ENCODE results near the gene CAMP.

CAMP gene

DNA sequence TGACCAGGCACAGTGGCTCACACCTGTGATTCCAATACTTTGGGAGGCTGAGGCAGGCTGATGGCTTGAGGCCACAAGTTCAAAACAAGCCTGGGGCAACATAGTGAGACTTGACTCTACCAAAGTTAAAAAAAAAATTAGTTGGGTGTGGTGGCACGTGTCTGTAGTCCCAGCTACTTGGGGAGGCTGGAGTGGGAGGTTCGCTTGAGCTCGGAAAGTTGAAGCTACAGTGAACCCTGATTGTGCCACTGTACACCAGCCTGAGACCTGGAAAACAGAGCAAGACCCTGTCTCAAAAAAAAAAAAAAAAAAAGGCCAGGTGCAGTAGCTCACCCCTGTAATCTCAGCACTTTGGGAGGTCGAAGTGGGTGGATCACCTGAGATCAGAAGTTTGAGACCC is 38.2 kb upstream of the CAMP start:
- H3K27me3 ChIP-seq, result no peaks in the 10 kb centered on the region
- H3K4me1 ChIP-seq, result peaks cover 0 to 12% (median 7%) of the 10 kb centered on the region in 4 donors
- DNase-seq, result no peak
- H3K9me3 ChIP-seq, result no peaks in the 10 kb centered on the region
- H3K36me3 ChIP-seq, result peaks cover 0 to 30% (median 0%) of the 10 kb centered on the region in 3 donors
- TF ChIP-seq, protein P1, sequence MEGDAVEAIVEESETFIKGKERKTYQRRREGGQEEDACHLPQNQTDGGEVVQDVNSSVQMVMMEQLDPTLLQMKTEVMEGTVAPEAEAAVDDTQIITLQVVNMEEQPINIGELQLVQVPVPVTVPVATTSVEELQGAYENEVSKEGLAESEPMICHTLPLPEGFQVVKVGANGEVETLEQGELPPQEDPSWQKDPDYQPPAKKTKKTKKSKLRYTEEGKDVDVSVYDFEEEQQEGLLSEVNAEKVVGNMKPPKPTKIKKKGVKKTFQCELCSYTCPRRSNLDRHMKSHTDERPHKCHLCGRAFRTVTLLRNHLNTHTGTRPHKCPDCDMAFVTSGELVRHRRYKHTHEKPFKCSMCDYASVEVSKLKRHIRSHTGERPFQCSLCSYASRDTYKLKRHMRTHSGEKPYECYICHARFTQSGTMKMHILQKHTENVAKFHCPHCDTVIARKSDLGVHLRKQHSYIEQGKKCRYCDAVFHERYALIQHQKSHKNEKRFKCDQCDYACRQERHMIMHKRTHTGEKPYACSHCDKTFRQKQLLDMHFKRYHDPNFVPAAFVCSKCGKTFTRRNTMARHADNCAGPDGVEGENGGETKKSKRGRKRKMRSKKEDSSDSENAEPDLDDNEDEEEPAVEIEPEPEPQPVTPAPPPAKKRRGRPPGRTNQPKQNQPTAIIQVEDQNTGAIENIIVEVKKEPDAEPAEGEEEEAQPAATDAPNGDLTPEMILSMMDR (IDR thresholded peaks at IDR 0.05), result no peak
- H3K4me3 ChIP-seq, result no peak overlapping the region
- no peak overlapping the region for H3K27ac ChIP-seq
- intact Hi-C loops (cut with DNase I; ENCODE audit: low total_unique reads), result no loop called here

DNA sequence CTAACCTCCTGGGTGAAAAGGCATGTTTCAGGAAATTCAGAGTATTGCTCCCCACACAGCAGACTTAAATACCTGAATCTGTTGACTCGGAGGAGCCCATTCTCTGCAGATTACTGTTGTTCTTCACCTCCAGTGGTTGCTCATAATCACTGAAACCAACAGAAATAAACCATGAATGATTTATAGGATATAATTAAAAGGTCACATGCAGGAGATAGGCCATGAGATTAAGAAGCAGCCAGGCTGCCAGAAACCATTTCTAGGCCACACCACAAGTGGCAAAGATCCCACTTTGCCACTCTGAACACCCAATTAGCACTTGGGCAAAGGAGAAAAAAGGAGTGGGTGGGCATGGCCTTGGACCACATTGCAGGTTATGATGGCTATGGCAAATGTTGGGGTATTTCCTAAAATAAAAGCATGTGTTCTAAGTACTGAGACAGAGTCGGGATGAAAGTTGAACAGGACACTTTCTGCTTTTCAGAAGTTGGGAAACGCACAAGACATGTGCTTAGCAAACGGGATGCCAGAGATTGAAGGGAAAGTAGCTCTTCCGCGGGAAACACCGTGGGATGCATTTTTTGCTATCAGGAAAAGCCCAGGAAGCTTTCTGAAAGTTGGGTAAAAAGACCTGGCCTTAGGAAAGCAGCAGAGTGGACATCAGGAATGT is 36.5 kb upstream of the CAMP start:
- TF ChIP-seq, protein P1 (IDR thresholded peaks at IDR 0.05), result no peak
- H3K27me3 ChIP-seq, result no peaks in the 10 kb centered on the region
- no peaks in the 10 kb centered on the region for H3K9me3 ChIP-seq
- H3K4me1 ChIP-seq, result peaks cover 0 to 12% (median 7%) of the 10 kb centered on the region in 4 donors
- peak overlapping the region; percentile 58 to 71 for H3K4me3 ChIP-seq
- DNase-seq, result no peak
- peaks cover 0 to 25% (median 0%) of the 10 kb centered on the region in 3 donors for H3K36me3 ChIP-seq
- no peak overlapping the region for H3K27ac ChIP-seq
- intact Hi-C loops (cut with DNase I; ENCODE audit: low total_unique reads), result no loop called here

DNA sequence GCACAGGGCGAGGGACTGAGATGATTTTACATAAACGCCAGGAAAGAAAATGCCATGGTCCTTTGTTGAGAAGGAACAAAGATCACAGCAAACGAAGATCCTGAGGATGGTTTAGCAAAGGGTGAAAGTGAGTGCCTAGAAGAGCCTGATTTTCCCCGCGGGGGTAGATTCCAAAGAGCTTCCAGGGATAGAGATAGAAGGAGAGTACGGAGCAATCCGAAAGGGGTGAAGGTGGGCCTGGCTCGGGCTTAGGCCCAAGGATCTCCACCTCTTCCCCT is 36.1 kb upstream of the CAMP start:
- Histone ChIP-seq H3K27ac (peak overlapping the region in 1 of 2 donors; percentile 21), H3K4me3 (peak overlapping the region; percentile 58 to 71), H3K4me1 (peaks cover 0 to 12% (median 7%) of the 10 kb centered on the region in 4 donors), H3K36me3 (peaks cover 0 to 21% (median 0%) of the 10 kb centered on the region in 3 donors), H3K27me3 (no peaks in the 10 kb centered on the region), H3K9me3 (no peaks in the 10 kb centered on the region)
- intact Hi-C loops (cut with DNase I; ENCODE audit: low total_unique reads), result no loop called here
- no peak for DNase-seq
- TF ChIP-seq, protein P1 (IDR thresholded peaks at IDR 0.05), result no peak

DNA sequence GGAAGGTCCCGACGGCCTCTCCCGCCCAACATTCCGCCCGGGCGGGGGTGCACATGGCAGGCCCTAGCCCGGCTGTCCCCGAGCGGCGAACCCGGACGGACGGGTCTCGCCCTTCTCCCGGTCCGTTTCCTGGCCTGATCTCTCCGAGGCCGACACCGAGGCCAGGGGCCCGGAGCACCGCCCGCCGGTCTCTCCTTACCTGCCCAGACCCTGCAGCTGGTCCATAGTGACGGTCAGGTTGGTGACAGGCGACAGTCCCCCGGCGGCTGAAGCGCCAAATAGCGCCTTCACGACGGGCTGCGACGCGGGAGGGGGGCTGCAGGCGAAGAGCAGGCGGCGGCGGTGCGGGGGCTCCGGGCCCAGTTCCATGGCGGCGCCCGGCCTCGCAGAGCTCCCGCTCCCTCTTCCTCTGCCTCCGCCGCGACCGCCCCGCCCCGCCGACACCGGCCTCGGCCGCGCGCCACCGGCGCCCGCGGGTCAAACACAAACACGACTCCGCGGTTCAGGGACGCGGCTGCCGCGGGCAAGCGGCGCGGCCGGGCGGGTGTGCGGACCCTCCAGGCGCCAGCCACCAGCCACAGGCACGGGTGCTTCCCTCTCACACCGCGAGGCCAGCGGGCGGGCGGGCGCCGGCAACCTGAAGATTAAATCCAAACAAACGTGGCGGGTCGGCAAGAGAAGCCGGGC is 35.6 kb upstream of the CAMP start:
- intact Hi-C loops (cut with DNase I; ENCODE audit: low total_unique reads), result no loop called here

DNA sequence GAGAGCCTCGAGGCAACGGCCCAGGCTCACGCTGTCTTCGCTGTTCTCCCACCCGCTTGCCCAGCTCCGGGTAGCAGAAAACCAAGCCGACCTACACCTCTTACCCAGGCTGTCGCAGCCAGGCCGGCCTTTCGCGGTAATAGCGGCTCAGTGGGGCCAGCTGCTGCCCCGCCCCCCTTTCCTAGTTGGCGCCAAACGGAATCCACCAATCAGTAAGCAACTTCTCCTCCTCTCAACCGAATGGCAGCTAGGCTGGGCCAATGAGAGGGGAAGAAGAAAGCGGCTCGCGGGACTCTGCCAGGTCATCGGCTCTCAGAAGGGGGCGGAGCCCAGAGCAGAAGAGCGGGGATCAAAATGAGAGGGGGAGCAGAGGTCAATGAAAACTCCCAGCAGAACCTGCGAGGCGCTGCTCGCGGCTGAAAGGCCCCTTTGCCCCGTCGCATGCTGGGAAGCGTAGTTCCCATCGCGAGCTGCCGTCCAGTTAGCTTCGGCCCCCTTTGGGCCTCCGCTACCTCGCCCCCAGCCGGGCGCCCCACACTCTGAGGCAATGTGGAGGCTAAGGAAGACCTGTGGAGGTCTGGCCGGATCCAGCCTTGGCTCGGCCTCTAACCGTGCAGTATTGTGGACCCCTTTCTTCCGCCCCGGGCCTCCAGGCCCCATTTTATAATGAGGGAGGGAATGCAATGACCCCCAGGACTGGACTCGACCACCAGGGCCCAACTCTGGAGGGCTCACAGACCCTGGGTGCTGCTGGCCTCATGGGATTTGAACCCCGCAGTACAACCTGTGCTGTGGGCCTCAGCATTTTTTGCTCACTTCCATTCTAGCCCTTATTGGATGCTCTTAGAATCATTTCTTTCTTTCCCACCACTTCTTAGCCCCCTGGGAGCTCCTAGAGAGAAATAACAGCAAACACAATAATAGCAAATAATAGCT is 34.8 kb upstream of the CAMP start, which contains the start of gene CDC25A:
Gene CDC25A, minus strand, starts transcription at position 152 of the 936 bp plus-strand sequence. CDS start 470 bp downstream, outside the sequence.
- intact Hi-C loops (cut with DNase I; ENCODE audit: low total_unique reads), result no loop called here
- H3K27me3 ChIP-seq, result no peaks in the 10 kb centered on the region
- TF ChIP-seq, protein P1 (IDR thresholded peaks at IDR 0.05), result no peak
- H3K9me3 ChIP-seq, result no peaks in the 10 kb centered on the region
- peak within 1 kb of the TSS; percentile 58 to 71 for H3K27ac ChIP-seq
- peaks cover 0 to 8% (median 0%) of the 10 kb centered on the region in 3 donors for H3K36me3 ChIP-seq
- peak; percentile 97 to 98 for DNase-seq
- peak within 1 kb of the TSS; percentile 58 to 71 for H3K4me3 ChIP-seq
- peaks cover 0 to 12% (median 7%) of the 10 kb centered on the region in 4 donors for H3K4me1 ChIP-seq

More for the DNA sequence above, 35.6 kb upstream of the CAMP start:
- Histone ChIP-seq H3K4me3 (peak overlapping the region; percentile 58 to 71), H3K4me1 (peaks cover 0 to 12% (median 7%) of the 10 kb centered on the region in 4 donors), H3K27me3 (no peaks in the 10 kb centered on the region), H3K9me3 (no peaks in the 10 kb centered on the region), H3K36me3 (peaks cover 0 to 16% (median 0%) of the 10 kb centered on the region in 3 donors), H3K27ac (peak overlapping the region; percentile 21 to 23)
- DNase-seq, result peak; percentile 58 to 68
- TF ChIP-seq, protein P1 (IDR thresholded peaks at IDR 0.05), result no peak
